ENCODE results near the gene PAGR1. TPM values are rescaled to one million over a fixed set of nuclear protein-coding genes. Genes with fewer than 3 reads are reported as not detected.

Gene PAGR1
- total and polyA plus RNA-seq, 9 of the 15 experiments (the other 6 are each of a cell fraction or from before 2014, with no cell fraction given): 1.4 to 58.2 (median 16.8) TPM

DNA sequence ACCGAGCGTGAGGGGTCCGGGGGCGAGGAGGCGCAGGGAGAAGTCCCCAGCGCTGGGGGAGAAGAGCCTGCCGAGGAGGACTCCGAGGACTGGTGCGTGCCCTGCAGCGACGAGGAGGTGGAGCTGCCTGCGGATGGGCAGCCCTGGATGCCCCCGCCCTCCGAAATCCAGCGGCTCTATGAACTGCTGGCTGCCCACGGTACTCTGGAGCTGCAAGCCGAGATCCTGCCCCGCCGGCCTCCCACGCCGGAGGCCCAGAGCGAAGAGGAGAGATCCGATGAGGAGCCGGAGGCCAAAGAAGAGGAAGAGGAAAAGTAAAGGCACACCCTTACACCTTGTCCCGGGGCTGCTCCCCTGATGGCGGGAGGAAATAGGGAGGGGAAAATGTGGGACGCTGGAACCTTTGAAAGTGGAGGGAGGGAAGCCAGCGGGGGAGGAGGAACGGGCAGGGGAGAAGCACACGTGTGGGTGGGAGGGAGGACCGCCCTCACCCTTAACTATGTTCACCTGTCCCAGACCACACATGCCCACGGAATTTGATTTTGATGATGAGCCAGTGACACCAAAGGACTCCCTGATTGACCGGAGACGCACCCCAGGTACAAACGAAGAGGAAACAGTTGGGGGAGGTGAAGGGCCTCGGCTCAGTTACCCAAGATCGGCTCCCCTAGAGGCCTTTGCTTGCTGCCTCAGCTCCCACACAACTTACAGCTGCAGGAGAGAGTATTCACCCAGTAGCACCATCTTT lies 916 bp downstream of the PAGR1 start (continued):
- TF ChIP-seq HMG20B (CRISPR knock-in tag; IDR thresholded peaks at IDR 0.05) (no peak), TAF1 (IDR thresholded peaks at IDR 0.05; ENCODE audit: control insufficient read depth, extremely low read depth, insufficient read depth, low read length, severe bottlenecking) (no peak), TOE1 (IDR thresholded peaks at IDR 0.05; ENCODE audit: borderline replicate concordance) (no peak), TOE1 (CRISPR knock-in tag; IDR thresholded peaks at IDR 0.05; ENCODE audit: borderline replicate concordance, low read depth) (no peak), ZNF217 (CRISPR knock-in tag; IDR thresholded peaks at IDR 0.05) (no peak), ZNF780A (CRISPR knock-in tag; IDR thresholded peaks at IDR 0.05) (no peak), POLR2AphosphoS2 (IDR thresholded peaks at IDR 0.05; ENCODE audit: low read length) (no peak), STAG1 (CRISPR knock-in tag; IDR thresholded peaks at IDR 0.05; ENCODE audit: borderline replicate concordance) (no peak), ZKSCAN8 (CRISPR knock-in tag; IDR thresholded peaks at IDR 0.05) (no peak), ZNF699 (CRISPR knock-in tag; IDR thresholded peaks at IDR 0.05; ENCODE audit: insufficient replicate concordance) (no peak), PTRF (tag; IDR thresholded peaks at IDR 0.05) (no peak), FUS (optimal IDR thresholded peaks at IDR 0.05; ENCODE audit: low read depth, low read length) (no peak), ZC3H4 (CRISPR knock-in tag; IDR thresholded peaks at IDR 0.05; ENCODE audit: borderline replicate concordance) (no peak), NCOA4 (IDR thresholded peaks at IDR 0.05; ENCODE audit: partially characterized antibody) (no peak), TARDBP (IDR thresholded peaks at IDR 0.05) (no peak), NFXL1 (CRISPR knock-in tag; IDR thresholded peaks at IDR 0.05) (no peak), STAT5B (CRISPR knock-in tag; IDR thresholded peaks at IDR 0.05) (no peak), RBM34 (IDR thresholded peaks at IDR 0.05; ENCODE audit: borderline replicate concordance, insufficient read depth, low read length) (no peak)
- TF ChIP-seq, protein P1, sequence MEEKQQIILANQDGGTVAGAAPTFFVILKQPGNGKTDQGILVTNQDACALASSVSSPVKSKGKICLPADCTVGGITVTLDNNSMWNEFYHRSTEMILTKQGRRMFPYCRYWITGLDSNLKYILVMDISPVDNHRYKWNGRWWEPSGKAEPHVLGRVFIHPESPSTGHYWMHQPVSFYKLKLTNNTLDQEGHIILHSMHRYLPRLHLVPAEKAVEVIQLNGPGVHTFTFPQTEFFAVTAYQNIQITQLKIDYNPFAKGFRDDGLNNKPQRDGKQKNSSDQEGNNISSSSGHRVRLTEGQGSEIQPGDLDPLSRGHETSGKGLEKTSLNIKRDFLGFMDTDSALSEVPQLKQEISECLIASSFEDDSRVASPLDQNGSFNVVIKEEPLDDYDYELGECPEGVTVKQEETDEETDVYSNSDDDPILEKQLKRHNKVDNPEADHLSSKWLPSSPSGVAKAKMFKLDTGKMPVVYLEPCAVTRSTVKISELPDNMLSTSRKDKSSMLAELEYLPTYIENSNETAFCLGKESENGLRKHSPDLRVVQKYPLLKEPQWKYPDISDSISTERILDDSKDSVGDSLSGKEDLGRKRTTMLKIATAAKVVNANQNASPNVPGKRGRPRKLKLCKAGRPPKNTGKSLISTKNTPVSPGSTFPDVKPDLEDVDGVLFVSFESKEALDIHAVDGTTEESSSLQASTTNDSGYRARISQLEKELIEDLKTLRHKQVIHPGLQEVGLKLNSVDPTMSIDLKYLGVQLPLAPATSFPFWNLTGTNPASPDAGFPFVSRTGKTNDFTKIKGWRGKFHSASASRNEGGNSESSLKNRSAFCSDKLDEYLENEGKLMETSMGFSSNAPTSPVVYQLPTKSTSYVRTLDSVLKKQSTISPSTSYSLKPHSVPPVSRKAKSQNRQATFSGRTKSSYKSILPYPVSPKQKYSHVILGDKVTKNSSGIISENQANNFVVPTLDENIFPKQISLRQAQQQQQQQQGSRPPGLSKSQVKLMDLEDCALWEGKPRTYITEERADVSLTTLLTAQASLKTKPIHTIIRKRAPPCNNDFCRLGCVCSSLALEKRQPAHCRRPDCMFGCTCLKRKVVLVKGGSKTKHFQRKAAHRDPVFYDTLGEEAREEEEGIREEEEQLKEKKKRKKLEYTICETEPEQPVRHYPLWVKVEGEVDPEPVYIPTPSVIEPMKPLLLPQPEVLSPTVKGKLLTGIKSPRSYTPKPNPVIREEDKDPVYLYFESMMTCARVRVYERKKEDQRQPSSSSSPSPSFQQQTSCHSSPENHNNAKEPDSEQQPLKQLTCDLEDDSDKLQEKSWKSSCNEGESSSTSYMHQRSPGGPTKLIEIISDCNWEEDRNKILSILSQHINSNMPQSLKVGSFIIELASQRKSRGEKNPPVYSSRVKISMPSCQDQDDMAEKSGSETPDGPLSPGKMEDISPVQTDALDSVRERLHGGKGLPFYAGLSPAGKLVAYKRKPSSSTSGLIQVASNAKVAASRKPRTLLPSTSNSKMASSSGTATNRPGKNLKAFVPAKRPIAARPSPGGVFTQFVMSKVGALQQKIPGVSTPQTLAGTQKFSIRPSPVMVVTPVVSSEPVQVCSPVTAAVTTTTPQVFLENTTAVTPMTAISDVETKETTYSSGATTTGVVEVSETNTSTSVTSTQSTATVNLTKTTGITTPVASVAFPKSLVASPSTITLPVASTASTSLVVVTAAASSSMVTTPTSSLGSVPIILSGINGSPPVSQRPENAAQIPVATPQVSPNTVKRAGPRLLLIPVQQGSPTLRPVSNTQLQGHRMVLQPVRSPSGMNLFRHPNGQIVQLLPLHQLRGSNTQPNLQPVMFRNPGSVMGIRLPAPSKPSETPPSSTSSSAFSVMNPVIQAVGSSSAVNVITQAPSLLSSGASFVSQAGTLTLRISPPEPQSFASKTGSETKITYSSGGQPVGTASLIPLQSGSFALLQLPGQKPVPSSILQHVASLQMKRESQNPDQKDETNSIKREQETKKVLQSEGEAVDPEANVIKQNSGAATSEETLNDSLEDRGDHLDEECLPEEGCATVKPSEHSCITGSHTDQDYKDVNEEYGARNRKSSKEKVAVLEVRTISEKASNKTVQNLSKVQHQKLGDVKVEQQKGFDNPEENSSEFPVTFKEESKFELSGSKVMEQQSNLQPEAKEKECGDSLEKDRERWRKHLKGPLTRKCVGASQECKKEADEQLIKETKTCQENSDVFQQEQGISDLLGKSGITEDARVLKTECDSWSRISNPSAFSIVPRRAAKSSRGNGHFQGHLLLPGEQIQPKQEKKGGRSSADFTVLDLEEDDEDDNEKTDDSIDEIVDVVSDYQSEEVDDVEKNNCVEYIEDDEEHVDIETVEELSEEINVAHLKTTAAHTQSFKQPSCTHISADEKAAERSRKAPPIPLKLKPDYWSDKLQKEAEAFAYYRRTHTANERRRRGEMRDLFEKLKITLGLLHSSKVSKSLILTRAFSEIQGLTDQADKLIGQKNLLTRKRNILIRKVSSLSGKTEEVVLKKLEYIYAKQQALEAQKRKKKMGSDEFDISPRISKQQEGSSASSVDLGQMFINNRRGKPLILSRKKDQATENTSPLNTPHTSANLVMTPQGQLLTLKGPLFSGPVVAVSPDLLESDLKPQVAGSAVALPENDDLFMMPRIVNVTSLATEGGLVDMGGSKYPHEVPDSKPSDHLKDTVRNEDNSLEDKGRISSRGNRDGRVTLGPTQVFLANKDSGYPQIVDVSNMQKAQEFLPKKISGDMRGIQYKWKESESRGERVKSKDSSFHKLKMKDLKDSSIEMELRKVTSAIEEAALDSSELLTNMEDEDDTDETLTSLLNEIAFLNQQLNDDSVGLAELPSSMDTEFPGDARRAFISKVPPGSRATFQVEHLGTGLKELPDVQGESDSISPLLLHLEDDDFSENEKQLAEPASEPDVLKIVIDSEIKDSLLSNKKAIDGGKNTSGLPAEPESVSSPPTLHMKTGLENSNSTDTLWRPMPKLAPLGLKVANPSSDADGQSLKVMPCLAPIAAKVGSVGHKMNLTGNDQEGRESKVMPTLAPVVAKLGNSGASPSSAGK (IDR thresholded peaks at IDR 0.05): no peak

Data from K562 (cell line).